Measurements from ENCODE around the gene HCN2.
A peak's percentile ranks its signal among the peaks of the same experiment; 100 is the strongest.

DNA sequence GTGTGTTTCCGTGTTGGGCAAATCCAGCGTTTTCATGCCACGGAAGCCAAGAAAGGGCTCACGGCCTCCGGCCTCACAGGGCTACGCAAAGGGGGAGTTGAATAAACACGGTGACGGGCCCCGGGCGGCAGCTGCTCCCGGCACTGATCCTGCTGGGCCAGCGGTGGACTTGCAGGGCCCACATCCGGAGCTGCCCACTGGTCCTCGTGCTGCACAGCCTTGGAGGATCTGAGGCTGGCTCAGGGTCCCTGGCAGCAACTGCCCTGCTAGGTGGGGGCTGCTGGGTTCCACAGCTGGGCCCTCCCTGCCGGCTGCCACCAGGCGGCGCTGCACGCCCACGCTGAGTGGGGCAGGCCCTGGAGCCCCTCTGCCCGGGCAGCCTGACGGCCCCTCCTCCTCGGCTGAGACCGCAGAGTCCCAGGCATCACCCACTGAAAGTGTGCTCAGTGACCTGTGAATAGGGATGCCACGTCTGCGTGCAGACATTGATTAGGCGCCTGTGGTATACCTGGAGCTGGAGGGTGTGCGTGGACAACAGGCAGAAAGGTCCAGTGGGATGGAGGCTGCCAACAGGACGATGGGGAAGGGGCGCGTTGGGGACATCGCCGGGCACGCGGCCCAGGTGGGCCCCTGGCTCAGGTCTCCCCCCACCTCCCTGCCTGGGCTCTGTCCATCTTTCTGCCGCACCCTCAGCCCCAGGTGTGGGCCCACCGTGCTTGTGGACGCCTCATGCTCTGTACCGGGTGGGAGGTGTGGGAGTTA, 5.3 kb upstream of the HCN2 start:
- TF ChIP-seq, protein P1, sequence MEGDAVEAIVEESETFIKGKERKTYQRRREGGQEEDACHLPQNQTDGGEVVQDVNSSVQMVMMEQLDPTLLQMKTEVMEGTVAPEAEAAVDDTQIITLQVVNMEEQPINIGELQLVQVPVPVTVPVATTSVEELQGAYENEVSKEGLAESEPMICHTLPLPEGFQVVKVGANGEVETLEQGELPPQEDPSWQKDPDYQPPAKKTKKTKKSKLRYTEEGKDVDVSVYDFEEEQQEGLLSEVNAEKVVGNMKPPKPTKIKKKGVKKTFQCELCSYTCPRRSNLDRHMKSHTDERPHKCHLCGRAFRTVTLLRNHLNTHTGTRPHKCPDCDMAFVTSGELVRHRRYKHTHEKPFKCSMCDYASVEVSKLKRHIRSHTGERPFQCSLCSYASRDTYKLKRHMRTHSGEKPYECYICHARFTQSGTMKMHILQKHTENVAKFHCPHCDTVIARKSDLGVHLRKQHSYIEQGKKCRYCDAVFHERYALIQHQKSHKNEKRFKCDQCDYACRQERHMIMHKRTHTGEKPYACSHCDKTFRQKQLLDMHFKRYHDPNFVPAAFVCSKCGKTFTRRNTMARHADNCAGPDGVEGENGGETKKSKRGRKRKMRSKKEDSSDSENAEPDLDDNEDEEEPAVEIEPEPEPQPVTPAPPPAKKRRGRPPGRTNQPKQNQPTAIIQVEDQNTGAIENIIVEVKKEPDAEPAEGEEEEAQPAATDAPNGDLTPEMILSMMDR (IDR thresholded peaks at IDR 0.05) = peak; percentile 76 to 92 (median 88)
- no peak for TF ChIP-seq POLR2A (IDR thresholded peaks at IDR 0.05)

Measured in upper lobe of left lung (tissue), 4 donors.